ENCODE data around the gene WDR4. TPM values are rescaled to one million over a fixed set of nuclear protein-coding genes. Genes with fewer than 3 reads are reported as not detected.

WDR4 gene
- total and polyA plus RNA-seq, 9 of the 15 experiments (the other 6 are each of a cell fraction or from before 2014, with no cell fraction given) = 5.4 to 95.4 (median 32.1) TPM

DNA sequence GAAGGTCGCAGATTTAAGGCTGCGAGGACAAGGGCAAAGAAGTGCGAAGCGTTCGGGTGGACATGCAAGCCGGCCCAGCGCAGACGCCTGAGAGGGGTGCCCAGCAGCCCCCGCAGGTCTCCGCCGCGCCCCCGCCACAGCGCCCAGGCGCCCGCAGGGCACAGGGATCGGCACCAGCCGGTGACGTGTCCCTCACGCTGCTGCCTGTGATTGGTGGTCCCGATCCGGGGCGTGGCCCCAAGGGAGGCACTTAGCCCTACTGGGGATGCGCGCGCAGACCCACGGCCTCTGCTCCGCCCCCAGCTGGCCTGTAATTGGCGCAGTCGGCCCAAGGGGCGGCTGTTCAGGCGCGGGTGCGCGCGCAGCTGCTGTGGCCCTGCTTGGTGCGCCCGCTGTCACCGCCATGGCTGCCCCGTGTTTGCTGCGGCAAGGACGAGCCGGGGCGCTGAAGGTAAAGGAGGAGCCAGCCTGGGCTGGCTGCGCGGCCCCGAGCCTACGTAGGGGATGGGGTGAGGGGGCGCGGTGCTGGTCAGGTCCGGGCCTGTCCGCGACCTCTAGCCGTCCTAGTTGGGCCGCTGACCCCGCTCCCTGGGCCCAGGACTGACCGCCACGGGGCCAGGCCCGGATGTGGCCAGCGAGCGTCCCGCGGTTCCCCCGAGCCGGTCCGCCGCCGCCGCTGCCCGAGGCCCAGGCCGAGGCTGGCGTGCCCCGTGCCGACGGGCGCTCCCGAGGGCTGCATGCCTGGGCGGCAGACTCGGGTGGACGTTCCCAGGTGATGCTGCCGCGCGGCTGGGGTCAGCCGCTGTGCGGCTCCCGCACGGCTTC, 13.8 kb upstream of the WDR4 start, which contains the start of gene NDUFV3 (continued):
- no peak for TF ChIP-seq TAL1 (IDR thresholded peaks at IDR 0.05)
- no peak for TF ChIP-seq HLTF (IDR thresholded peaks at IDR 0.05)
- TF ChIP-seq ILF3 (IDR thresholded peaks at IDR 0.05; ENCODE audit: borderline replicate concordance) = peak; percentile 88; the same call in 1 of the 2 replicates
- TF ChIP-seq SETDB1 (IDR thresholded peaks at IDR 0.05; ENCODE audit: low read length) = no peak

DNA sequence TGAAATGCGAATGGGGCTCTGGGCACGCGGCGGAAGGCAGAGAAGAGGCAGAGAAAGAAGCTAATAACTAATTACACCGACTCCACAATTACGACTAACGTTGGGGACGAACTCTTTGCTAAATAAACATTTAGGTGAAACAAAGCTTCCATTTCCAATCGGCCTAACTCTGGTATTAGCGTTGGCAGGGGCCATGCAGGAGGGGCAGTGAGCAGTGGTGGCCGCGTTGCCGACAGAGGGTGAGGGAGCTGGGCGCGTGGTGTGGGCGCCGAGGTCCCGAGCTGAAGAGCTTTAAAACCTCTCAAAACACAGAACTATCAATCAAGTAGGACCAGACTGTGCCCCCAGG, 13.2 kb upstream of the WDR4 start:
- TSS peak; percentile 98 for BruUV-seq (replicated peaks)
- no peak for DNase-seq (ENCODE audit: extremely low read depth in 1 of 4, low spot score in 3 of 4)
- Histone ChIP-seq H3K4me1 (replicated peaks in 1 of 2; ENCODE audit: control insufficient read depth in 2 of 2, insufficient read depth in 2 of 2, low read length in 2 of 2) (peaks cover 10 to 11% of the 10 kb centered on the region in 2 experiments; a peak in 4 of 5 replicates), H4K20me1 (replicated peaks; ENCODE audit: control insufficient read depth, insufficient read depth, low read length) (no peaks in the 10 kb centered on the region), H3K27ac (ENCODE audit: extremely low read depth, low read depth, low read length) (peak overlapping the region; percentile 75), H2AFZ (ENCODE audit: low read depth, low read length) (peak overlapping the region; percentile 94), H3K9ac (ENCODE audit: insufficient read depth in 1 of 2, low read depth in 2 of 2, low read length in 2 of 2) (peak overlapping the region; percentile 83 to 94), H3K4me2 (ENCODE audit: insufficient read depth, low read length) (peak overlapping the region; percentile 97), H3K79me2 (ENCODE audit: control insufficient read depth, insufficient read depth, low read length) (peaks cover 39% of the 10 kb centered on the region), H3K9me3 (replicated peaks; ENCODE audit: control insufficient read depth, insufficient read depth, low read depth, low read length) (no peaks in the 10 kb centered on the region), H3K9me1 (ENCODE audit: control insufficient read depth, insufficient read depth, low read length) (no peaks in the 10 kb centered on the region), H3K36me3 (ENCODE audit: control insufficient read depth, insufficient read depth, low read length) (peaks cover 27% of the 10 kb centered on the region), H3K27me3 (ENCODE audit: control insufficient read depth in 2 of 2, insufficient read depth in 2 of 2, low read length in 2 of 2) (no peaks in the 10 kb centered on the region), H3K4me3 (peak overlapping the region; percentile 88)
- WGBS (ENCODE audit: insufficient coverage, low coverage, missing lambda C conversion rate) = 6% methylated on average over 18 of the region's 18 CpGs
- intact Hi-C loops (cut with micrococcal nuclease) (loop anchor here (2.0 kb wide), 1 partner anchor 82 kb away; the partner anchor contains the start of gene PKNOX1), in situ Hi-C loops (cut with MboI) (no loop called here)
- no peak for FAIRE-seq
- ATAC-seq = peak; percentile 33
- ChIA-PET POLR2A (interaction anchor here (0.5 to 4.2 kb wide), 13 partner anchors 9 to 577 kb away, joined by 3 to 22 read pairs (median 4); partner anchors contain the start of gene PKNOX1), CTCF (ENCODE audit: low intra/inter-chr PET ratio) (no interaction called here)
- TF ChIP-seq FOXP1 (CRISPR knock-in tag; IDR thresholded peaks at IDR 0.05) (peak; percentile 57; the same call in 1 of the 2 replicates), ZNF431 (CRISPR knock-in tag; IDR thresholded peaks at IDR 0.05) (peak; percentile 25; the same call in 1 of the 2 replicates), PCBP1 (IDR thresholded peaks at IDR 0.05; ENCODE audit: low read depth, low read length, poor library complexity, severe bottlenecking) (no peak), HDGF (IDR thresholded peaks at IDR 0.05) (0 out of 2 replicates have a peak, but pooled peaks have one; percentile 49), L3MBTL2 (IDR thresholded peaks at IDR 0.05) (peak; percentile 75; the same call in 1 of the 2 replicates), ZNF263 (CRISPR knock-in tag; IDR thresholded peaks at IDR 0.05; ENCODE audit: borderline replicate concordance) (0 out of 2 replicates have a peak, but pooled peaks have one; percentile 24), KLF6 (CRISPR knock-in tag; IDR thresholded peaks at IDR 0.05; ENCODE audit: borderline replicate concordance) (0 out of 2 replicates have a peak, but pooled peaks have one; percentile 42), EWSR1 (IDR thresholded peaks at IDR 0.05; ENCODE audit: borderline replicate concordance, low read depth, partially characterized antibody) (no peak)
- TF ChIP-seq, protein P1, sequence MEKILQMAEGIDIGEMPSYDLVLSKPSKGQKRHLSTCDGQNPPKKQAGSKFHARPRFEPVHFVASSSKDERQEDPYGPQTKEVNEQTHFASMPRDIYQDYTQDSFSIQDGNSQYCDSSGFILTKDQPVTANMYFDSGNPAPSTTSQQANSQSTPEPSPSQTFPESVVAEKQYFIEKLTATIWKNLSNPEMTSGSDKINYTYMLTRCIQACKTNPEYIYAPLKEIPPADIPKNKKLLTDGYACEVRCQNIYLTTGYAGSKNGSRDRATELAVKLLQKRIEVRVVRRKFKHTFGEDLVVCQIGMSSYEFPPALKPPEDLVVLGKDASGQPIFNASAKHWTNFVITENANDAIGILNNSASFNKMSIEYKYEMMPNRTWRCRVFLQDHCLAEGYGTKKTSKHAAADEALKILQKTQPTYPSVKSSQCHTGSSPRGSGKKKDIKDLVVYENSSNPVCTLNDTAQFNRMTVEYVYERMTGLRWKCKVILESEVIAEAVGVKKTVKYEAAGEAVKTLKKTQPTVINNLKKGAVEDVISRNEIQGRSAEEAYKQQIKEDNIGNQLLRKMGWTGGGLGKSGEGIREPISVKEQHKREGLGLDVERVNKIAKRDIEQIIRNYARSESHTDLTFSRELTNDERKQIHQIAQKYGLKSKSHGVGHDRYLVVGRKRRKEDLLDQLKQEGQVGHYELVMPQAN (IDR thresholded peaks at IDR 0.05; ENCODE audit: borderline replicate concordance) = peak; percentile 80; the same call in 1 of the 2 replicates
- TF ChIP-seq, protein P2, sequence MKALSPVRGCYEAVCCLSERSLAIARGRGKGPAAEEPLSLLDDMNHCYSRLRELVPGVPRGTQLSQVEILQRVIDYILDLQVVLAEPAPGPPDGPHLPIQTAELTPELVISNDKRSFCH (CRISPR knock-in tag; IDR thresholded peaks at IDR 0.05) = no peak
- TF ChIP-seq, protein P2 (tag; IDR thresholded peaks at IDR 0.05) = peak; percentile 24; the same call in 1 of the 2 replicates
- TF ChIP-seq, protein P3, sequence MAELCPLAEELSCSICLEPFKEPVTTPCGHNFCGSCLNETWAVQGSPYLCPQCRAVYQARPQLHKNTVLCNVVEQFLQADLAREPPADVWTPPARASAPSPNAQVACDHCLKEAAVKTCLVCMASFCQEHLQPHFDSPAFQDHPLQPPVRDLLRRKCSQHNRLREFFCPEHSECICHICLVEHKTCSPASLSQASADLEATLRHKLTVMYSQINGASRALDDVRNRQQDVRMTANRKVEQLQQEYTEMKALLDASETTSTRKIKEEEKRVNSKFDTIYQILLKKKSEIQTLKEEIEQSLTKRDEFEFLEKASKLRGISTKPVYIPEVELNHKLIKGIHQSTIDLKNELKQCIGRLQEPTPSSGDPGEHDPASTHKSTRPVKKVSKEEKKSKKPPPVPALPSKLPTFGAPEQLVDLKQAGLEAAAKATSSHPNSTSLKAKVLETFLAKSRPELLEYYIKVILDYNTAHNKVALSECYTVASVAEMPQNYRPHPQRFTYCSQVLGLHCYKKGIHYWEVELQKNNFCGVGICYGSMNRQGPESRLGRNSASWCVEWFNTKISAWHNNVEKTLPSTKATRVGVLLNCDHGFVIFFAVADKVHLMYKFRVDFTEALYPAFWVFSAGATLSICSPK (IDR thresholded peaks at IDR 0.05; ENCODE audit: borderline replicate concordance) = 0 out of 2 replicates have a peak, but pooled peaks have one; percentile 23
